ENCODE results near the gene SERPINA4.

- no peak for TF ChIP-seq POLR2A (IDR thresholded peaks at IDR 0.05)
- TF ChIP-seq CTCF (IDR thresholded peaks at IDR 0.05) = no peak
- no peak for TF ChIP-seq POLR2AphosphoS5 (IDR thresholded peaks at IDR 0.05)
- no peak for TF ChIP-seq EP300 (IDR thresholded peaks at IDR 0.05)
These were observed 41.5 kb downstream of the SERPINA4 start for GRCh38 chr14:94602722-94603121.
